ENCODE results near the gene PBXIP1.

DNA sequence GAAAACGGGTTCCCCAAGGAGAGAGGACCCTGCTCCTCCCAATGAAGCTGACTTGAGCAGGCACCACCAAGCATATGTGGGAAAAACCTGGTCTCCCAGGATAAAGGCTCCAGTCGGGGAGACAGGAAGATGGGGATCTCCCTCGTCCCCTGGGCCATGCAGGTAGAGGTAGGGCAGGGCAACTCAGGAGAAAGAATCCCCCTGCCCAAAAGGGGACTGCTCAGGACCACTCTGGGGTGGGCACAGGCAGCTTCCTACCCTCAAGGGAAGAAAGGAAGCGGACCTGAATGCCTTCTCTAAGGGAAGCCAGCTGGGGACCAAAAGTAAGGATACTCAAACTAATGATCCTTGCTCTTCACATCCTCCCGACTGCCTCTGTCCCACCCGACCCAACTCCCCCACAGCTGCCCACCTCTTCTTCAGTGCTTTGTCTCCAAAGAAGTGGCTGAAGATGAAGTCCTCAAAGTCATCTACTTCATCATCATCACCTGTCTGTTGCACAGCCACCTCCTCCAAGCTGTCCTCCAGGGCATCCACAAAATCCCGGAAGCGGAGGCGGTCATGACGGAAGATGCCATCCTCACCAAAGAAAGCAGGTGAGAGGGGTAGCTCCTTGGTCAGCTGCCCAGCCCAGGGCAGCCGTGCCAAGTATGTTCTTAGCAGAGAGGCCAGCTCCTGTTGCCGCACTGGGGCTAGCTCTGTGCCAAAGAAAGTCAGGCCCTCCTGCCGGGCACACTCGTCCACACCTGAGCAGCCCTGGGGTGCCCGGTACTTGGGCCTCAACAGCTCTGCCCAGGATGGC is 10.5 kb downstream of the PBXIP1 start:
- TF ChIP-seq JUND (IDR thresholded peaks at IDR 0.05) = no peak
- TF ChIP-seq, protein P1, sequence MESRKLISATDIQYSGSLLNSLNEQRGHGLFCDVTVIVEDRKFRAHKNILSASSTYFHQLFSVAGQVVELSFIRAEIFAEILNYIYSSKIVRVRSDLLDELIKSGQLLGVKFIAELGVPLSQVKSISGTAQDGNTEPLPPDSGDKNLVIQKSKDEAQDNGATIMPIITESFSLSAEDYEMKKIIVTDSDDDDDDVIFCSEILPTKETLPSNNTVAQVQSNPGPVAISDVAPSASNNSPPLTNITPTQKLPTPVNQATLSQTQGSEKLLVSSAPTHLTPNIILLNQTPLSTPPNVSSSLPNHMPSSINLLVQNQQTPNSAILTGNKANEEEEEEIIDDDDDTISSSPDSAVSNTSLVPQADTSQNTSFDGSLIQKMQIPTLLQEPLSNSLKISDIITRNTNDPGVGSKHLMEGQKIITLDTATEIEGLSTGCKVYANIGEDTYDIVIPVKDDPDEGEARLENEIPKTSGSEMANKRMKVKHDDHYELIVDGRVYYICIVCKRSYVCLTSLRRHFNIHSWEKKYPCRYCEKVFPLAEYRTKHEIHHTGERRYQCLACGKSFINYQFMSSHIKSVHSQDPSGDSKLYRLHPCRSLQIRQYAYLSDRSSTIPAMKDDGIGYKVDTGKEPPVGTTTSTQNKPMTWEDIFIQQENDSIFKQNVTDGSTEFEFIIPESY (IDR thresholded peaks at IDR 0.05) = no peak
- TF ChIP-seq FOXA1 (IDR thresholded peaks at IDR 0.05) = no peak
- TF ChIP-seq, protein P2, sequence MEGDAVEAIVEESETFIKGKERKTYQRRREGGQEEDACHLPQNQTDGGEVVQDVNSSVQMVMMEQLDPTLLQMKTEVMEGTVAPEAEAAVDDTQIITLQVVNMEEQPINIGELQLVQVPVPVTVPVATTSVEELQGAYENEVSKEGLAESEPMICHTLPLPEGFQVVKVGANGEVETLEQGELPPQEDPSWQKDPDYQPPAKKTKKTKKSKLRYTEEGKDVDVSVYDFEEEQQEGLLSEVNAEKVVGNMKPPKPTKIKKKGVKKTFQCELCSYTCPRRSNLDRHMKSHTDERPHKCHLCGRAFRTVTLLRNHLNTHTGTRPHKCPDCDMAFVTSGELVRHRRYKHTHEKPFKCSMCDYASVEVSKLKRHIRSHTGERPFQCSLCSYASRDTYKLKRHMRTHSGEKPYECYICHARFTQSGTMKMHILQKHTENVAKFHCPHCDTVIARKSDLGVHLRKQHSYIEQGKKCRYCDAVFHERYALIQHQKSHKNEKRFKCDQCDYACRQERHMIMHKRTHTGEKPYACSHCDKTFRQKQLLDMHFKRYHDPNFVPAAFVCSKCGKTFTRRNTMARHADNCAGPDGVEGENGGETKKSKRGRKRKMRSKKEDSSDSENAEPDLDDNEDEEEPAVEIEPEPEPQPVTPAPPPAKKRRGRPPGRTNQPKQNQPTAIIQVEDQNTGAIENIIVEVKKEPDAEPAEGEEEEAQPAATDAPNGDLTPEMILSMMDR (IDR thresholded peaks at IDR 0.05; ENCODE audit: low read depth, low read length, missing input control) = no peak
- TF ChIP-seq HNF4G (IDR thresholded peaks at IDR 0.05) = no peak
- no peak for TF ChIP-seq RAD21 (IDR thresholded peaks at IDR 0.05)
- no peak for TF ChIP-seq FOXA2 (IDR thresholded peaks at IDR 0.05)
- no peak for TF ChIP-seq MAX (IDR thresholded peaks at IDR 0.05)
- TF ChIP-seq TAF1 (conservative IDR thresholded peaks at IDR 0.05) = no peak

Data from liver (tissue), 3 donors.